HuH-7.5 (cell line): ENCODE measurements around the gene TBC1D2.
"Not testable (repeated sequence)": the region's sequence is repeated elsewhere in the genome, so short reads cannot be mapped to it uniquely, and the experiment has no call there.

ENCODE experiments used
- DNase-seq: peaks from one replicate; pipeline ENCODE4 v3.0.0; 2011; ENCODE audit warnings: low spot score

The TBC1D2 gene

GRCh38 chr9:98191671-98192502, 63.6 kb downstream of the TBC1D2 start:
- peak; percentile 59 for DNase-seq

DNA sequence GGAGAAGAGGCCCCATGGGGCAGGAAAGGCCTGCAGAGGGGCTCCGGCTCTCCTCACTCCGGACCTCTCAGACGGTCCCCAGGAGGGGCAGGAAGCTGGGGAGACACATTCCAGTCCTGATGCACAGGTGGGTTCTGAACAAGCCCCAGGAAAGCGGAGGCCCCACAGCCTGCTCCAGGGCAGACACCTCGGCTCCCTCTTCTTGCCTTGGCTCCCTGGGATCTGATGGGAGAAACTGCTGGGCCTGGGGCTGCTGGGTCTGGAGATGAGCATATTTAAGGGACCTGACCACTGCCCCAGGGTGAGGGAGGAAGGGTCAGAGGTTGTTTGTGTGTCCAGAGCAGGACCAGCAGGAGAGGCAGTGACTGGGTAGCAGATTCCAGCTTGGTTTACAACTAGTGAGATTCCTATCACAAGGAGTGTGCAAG, 64.3 kb downstream of the TBC1D2 start:
- DNase-seq, result no peak

GRCh38 chr9:98190757-98191105, 64.7 kb downstream of the TBC1D2 start:
- no peak for DNase-seq

GRCh38 chr9:98189412-98189811, 66.0 kb downstream of the TBC1D2 start:
- no peak for DNase-seq

GRCh38 chr9:98187926-98188325, 67.5 kb downstream of the TBC1D2 start:
- DNase-seq, result no peak

DNA sequence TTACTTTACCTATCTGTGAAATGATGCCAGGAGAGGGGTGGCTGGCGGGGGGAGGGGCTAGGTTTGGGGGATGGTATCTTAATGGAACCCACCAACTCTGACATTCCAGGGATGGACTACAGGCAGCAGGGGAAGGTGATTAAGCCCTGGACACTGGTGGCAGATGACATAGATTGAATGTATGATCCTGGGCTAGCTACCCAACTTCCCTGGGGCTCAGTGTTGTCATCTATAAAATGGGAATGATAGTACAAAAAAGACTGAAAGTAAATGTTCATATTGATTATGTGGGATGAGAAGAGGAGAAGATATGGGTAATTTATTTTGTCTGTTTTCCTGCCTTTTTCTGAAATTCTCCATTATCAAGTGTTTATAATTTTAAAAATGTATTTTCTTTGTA, 69.2 kb downstream of the TBC1D2 start:
- no peak for DNase-seq

DNA sequence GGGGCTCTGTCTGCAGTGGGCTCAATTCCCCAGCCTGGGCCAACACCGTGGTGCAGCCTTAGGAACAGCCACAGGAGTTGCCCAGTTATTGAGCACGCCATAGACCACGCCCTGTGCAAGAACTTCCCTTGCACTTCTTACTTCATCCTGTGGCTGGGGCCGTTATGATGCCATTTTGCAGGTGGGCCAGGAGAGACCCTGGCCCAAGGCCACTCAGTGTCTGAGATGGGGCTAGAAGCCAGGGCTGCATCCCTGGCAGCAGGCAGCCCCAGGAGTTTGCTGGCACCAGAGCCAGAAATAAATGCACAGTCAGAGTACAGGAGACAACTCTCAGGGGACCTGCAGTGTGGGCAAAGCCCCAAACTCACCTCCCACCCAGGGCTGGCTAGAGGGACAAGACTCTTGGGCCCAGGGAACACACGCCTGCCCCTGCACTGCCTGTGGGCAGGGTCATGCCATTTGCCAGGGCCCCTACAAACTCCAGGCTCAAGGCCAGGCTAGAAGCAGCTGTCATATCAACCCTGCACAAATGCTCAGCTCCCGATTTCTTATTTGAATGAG, 69.8 kb downstream of the TBC1D2 start:
- DNase-seq, result no peak

DNA sequence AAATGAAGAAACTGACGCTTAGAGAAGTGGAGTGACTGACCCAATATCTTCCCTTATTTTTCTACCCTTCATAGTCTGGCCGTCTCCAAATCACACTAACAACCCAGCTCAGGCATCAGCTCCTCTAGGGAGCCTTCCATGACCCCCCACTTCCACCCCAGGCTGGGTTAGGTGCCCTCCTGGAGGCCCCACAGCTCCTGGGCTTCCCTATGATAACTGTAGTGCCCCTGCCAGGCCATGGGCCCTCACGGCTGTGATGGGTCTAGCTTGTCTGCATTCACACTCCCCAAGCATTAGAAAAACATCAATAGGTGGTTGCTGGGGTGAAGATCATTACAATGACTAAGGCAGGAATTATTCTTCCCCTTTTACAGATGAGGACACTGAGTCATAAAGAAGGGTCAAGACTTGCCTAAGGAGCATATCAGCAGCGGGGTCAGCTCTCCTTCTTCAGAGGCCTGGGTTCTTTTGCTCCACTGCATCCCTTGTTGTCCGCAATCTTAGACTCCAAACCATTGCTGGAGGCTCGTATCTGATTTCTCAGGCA, 70.4 kb downstream of the TBC1D2 start:
- no peak for DNase-seq

- no peak for DNase-seq
These were observed 71.1 kb downstream of the TBC1D2 start for GRCh38 chr9:98184326-98184725.

GRCh38 chr9:98182889-98183599, 72.4 kb downstream of the TBC1D2 start:
- DNase-seq, result no peak

- no peak for DNase-seq
These were observed 73.2 kb downstream of the TBC1D2 start for GRCh38 chr9:98182069-98182820.

GRCh38 chr9:98181746-98182068, 73.7 kb downstream of the TBC1D2 start:
- DNase-seq, result no peak

DNA sequence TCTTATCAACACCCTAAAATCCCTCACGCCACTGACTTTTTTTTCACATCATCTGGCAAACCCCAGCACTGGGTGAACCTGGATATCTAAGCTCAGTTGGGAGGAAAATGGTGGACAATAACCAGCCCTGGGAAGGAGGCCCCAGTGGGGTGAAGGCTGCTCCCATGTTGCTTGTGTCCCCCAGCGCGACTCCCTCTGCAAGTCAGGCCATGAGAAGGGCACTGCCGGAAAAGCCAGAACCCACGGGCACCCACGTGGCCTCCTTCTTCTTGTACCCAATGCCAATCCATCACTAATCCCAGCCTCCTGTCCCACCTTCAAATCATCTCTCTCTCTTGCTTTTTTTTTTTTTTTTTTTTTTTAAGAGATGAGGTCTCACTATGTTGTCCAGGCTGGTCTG, 74.5 kb downstream of the TBC1D2 start:
- no peak for DNase-seq

GRCh38 chr9:98178874-98179850, 76.3 kb downstream of the TBC1D2 start:
- no peak for DNase-seq

- DNase-seq, result no peak
These were observed 78.8 kb downstream of the TBC1D2 start for GRCh38 chr9:98176391-98177259.

DNA sequence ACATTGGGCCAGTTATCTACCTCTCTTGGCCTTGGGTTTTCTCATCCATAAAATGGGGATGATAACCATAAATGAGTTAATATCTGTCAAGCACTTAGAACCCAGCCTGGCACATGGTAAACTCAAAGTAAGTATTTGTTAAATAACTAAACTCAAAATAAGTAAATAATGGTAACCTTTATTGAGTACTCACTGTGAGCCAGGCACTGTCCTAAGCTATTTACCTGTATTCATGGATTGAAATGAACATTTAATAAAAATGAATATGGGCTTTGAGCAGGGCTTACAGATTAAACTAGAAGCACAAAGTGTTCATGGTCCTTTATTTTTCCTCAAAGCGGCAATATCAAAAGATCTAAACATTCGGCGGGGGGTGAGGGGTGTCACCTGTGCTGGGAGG, 79.7 kb downstream of the TBC1D2 start:
- no peak for DNase-seq

GRCh38 chr9:98175028-98175569, 80.3 kb downstream of the TBC1D2 start:
- no peak for DNase-seq

DNA sequence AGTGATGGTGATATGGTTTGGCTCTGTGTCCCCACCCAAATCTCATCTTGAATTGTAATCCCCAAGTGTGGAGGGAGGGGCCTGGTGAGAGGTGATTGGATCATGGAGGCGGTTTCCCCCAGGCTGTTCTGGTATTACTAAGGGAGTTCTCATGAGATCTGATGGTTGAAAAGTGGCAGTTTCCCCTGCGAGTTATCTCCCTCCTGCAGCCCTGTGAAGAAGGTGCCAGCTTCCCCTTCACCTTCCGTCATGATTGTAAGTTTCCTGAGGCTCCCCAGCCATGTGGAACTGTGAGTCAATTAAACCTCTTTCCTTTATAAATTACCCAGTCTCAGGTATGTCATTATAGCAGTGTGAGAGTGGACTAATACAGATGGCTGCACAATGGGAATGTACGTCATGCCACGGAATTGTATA, 80.9 kb downstream of the TBC1D2 start:
- DNase-seq, result not testable (repeated sequence)

- no peak for DNase-seq
These were observed 82.3 kb downstream of the TBC1D2 start for GRCh38 chr9:98173181-98173580.

GRCh38 chr9:98172604-98173003, 82.8 kb downstream of the TBC1D2 start:
- no peak for DNase-seq
